GM21737 (cell line): ENCODE results near the gene C1orf87.
A peak's percentile ranks its signal among the peaks of the same experiment; 100 is the strongest.

ENCODE experiments used
- ATAC-seq: cut with Tn5 transposase; IDR thresholded peaks from one replicate; pipeline ENCODE4 v1.9.1; 2021; ENCODE audit warnings: mild to moderate bottlenecking, moderate library complexity; ENCODE audit not compliant: unreplicated experiment

Gene C1orf87

GRCh38 chr1:59952065-59952464, 121.5 kb downstream of the C1orf87 start:
- ATAC-seq: no peak

DNA sequence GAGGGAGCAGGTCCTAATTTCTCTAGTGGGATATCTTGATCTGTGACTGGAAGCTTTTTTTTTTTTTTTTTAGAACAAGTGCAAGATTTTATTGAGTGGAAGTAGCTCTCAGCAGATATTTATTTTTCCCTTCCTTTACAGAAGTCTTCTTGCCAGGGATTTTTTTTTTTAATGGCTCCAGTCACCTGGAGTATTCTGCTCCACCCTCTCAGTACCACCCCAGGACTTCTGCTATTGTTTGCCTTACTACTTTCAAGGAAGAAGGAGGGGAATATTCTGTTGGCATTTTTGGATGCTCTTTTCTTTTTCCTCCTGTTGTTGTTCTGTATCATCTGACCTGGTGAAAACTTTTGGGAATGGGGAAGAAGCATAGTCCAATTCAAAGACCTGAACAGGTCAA, 123.9 kb downstream of the C1orf87 start:
- ATAC-seq: no peak

DNA sequence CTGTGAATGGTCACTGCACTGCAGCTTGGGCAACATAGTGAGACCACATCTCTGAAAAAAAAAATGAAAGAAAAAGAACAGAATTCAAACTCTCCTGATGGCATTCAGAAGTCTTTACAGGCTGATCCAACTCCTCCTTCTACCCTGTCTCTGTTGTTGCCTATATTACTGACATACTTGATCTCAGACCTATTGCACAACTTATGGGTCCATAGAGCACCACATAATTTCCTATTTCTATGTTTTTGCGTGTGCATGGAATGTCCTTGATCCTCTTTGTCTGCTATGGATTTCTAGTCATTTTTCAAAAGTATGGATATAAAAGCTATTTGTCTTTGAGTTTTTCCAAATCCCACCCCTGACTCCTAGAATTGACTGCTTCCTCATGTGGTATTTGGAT, 124.6 kb downstream of the C1orf87 start:
- no peak for ATAC-seq

DNA sequence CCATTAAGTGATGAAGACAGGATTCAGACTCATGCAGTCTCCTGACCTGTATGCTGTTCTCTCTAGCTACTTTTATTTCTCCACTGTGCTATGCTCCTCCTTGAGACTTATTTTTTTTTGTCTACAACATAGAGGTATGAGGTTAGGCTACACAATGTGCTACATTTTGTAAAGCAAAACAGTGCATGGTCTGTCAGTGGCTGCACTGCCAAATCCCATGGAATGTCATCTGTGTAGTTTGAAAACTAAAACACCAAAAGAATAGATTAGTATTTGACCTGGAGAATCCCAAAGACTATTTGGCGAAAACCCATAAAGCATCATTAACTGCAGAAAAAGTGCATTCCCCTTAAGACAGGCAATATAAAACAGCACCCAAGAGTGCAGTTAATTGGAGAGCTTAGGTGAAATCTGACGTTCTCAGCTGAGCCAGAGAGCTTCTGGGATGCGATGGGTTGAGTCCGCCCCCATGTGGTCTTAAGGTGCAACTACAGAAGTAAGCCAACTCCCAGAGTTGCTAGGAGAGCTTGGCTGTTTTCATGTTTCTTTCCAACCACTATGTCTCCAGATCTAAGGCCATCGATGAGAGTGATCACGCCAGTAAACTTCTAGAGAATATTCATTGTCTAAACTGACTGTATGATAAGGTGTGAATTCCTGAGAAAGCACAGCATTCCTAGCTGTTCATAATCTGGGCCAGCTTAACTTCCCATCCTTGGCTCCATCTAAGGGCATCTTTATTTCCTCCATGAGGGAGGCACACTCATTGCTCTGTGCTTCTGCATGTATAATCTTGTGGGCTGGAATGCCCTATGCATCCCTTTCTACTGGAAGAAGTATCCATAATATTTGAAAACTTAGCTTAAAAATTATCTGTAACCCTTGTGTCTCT, 126.3 kb downstream of the C1orf87 start:
- peak; percentile 81 for ATAC-seq

- ATAC-seq: no peak
Measured at GRCh38 chr1:59945790-59946189, 127.8 kb downstream of the C1orf87 start.
